ENCODE measurements around the gene PHKA2.

The PHKA2 gene

GRCh38 chrX:18888281-18888680 lies 95.6 kb downstream of the PHKA2 start:
- no peak for DNase-seq (ENCODE audit: extremely low spot score)
- TF ChIP-seq CTCF (IDR thresholded peaks at IDR 0.05; ENCODE audit: control extremely low read depth, extremely low read depth, low read depth, missing control alignments), result no peak
- POLR2A ChIA-PET, result no interaction called here
- CTCF ChIA-PET, result interaction anchor here (2.6 kb wide), 1 partner anchor 12 kb away, joined by 18 read pairs; no protein-coding TSS in a partner anchor

- DNase-seq (ENCODE audit: extremely low spot score), result no peak
- CTCF ChIA-PET, result interaction anchor here (1.0 to 2.6 kb wide), 3 partner anchors 11 to 34 kb away, joined by 3 to 18 read pairs (median 3); no protein-coding TSS in a partner anchor
- POLR2A ChIA-PET, result no interaction called here
- TF ChIP-seq CTCF (IDR thresholded peaks at IDR 0.05; ENCODE audit: control extremely low read depth, extremely low read depth, low read depth, missing control alignments), result no peak
These were observed 96.1 kb downstream of the PHKA2 start for GRCh38 chrX:18887825-18888212.

- no peak for DNase-seq (ENCODE audit: extremely low spot score)
- ChIA-PET CTCF (interaction anchor here (0.6 to 2.6 kb wide), 12 partner anchors 7 to 477 kb away, joined by 3 to 18 read pairs (median 3); no protein-coding TSS in a partner anchor), POLR2A (interaction anchor here (1.0 kb wide), 1 partner anchor 462 kb away, joined by 4 read pairs; the partner anchor contains the start of gene CDKL5)
- TF ChIP-seq CTCF (IDR thresholded peaks at IDR 0.05; ENCODE audit: control extremely low read depth, extremely low read depth, low read depth, missing control alignments), result no peak
These were observed 96.6 kb downstream of the PHKA2 start for GRCh38 chrX:18887177-18887824.

- POLR2A ChIA-PET, result interaction anchor here (1.0 kb wide), 1 partner anchor 461 kb away, joined by 4 read pairs; the partner anchor contains the start of gene CDKL5
- peak; percentile 50 for TF ChIP-seq CTCF (IDR thresholded peaks at IDR 0.05; ENCODE audit: control extremely low read depth, extremely low read depth, low read depth, missing control alignments)
- peak; percentile 77 for DNase-seq (ENCODE audit: extremely low spot score)
- CTCF ChIA-PET, result interaction anchor here (0.6 to 2.6 kb wide), 14 partner anchors 8 to 476 kb away, joined by 3 to 18 read pairs (median 3); no protein-coding TSS in a partner anchor
These were observed 97.4 kb downstream of the PHKA2 start for GRCh38 chrX:18886344-18887161.

GRCh38 chrX:18886005-18886343 lies 97.9 kb downstream of the PHKA2 start:
- TF ChIP-seq CTCF (IDR thresholded peaks at IDR 0.05; ENCODE audit: control extremely low read depth, extremely low read depth, low read depth, missing control alignments), result no peak
- ChIA-PET POLR2A (no interaction called here), CTCF (interaction anchor here (0.9 to 2.6 kb wide), 6 partner anchors 9 to 456 kb away, joined by 3 to 18 read pairs (median 4); no protein-coding TSS in a partner anchor)
- DNase-seq (ENCODE audit: extremely low spot score), result no peak

GRCh38 chrX:18885328-18886004 lies 98.4 kb downstream of the PHKA2 start:
- DNase-seq (ENCODE audit: extremely low spot score), result no peak
- TF ChIP-seq CTCF (IDR thresholded peaks at IDR 0.05; ENCODE audit: control extremely low read depth, extremely low read depth, low read depth, missing control alignments), result no peak
- POLR2A ChIA-PET, result no interaction called here
- CTCF ChIA-PET, result interaction anchor here (0.9 to 2.6 kb wide), 5 partner anchors 9 to 456 kb away, joined by 3 to 18 read pairs (median 5); no protein-coding TSS in a partner anchor

Measured in GM10248 (cell line).